Karpas-422 (cell line): ENCODE measurements around the gene DDX3X. TPM values are rescaled to one million over a fixed set of nuclear protein-coding genes. Genes with fewer than 3 reads are reported as not detected.

Source experiments
- DNase-seq: peaks from one replicate; pipeline ENCODE4 v3.0.0-alpha.2; 2015
- H2AFZ ChIP-seq: fragments of 200-600 bp; sonication (generic); 2 replicates; pipeline ENCODE4 v1.6.1; 2014; ENCODE audit warnings: antibody characterized with exemption, low read length, mixed read lengths
- H3K27ac ChIP-seq: fragments of 200-600 bp; sonication (generic); 2 replicates; pipeline ENCODE4 v1.5.1; 2014; ENCODE audit warnings: mild to moderate bottlenecking, low read length, moderate library complexity
- H3K27me3 ChIP-seq: fragments of 200-600 bp; sonication (generic); 2 replicates; pipeline ENCODE4 v1.6.1; 2014; ENCODE audit warnings: low read length, mixed read lengths
- H3K36me3 ChIP-seq: fragments of 200-600 bp; sonication (generic); 2 replicates; pipeline ENCODE4 v1.6.1; 2014; ENCODE audit warnings: low read length, mixed read lengths; ENCODE audit not compliant: insufficient read depth
- H3K4me1 ChIP-seq: fragments of 200-600 bp; sonication (generic); 2 replicates; pipeline ENCODE4 v1.6.1; 2014; ENCODE audit warnings: mild to moderate bottlenecking, low read length, mixed read lengths
- H3K4me2 ChIP-seq: fragments of 200-600 bp; sonication (generic); 2 replicates; pipeline ENCODE4 v1.6.1; 2014; ENCODE audit warnings: low read length, low read depth, mild to moderate bottlenecking; ENCODE audit not compliant: poor library complexity, severe bottlenecking
- H3K4me3 ChIP-seq: fragments of 200-600 bp; sonication (generic); 2 replicates; pipeline ENCODE4 v1.5.1; 2014; ENCODE audit warnings: mild to moderate bottlenecking, antibody characterized with exemption, low read length, mixed read lengths
- H3K79me2 ChIP-seq: fragments of 200-600 bp; sonication (generic); 2 replicates; pipeline ENCODE4 v1.6.1; 2014; ENCODE audit warnings: mild to moderate bottlenecking, low read length, mixed read lengths
- H3K9ac ChIP-seq: fragments of 200-600 bp; sonication (generic); 2 replicates; pipeline ENCODE4 v1.6.0; 2014; ENCODE audit warnings: low read length
- H3K9me2 ChIP-seq: fragments of 200-600 bp; sonication (generic), shearing (Covaris generic); replicated peaks from 2 replicates; pipeline ENCODE4 v1.6.0; 2014; ENCODE audit warnings: mild to moderate bottlenecking, low read length, moderate library complexity; ENCODE audit not compliant: insufficient read depth
- H3K9me3 ChIP-seq: fragments of 300-700, 200-600 bp; sonication (generic); 2 replicates; pipeline ENCODE4 v1.6.1; 2014; ENCODE audit warnings: low read length, mixed read lengths
- H4K20me1 ChIP-seq: fragments of 200-600 bp; sonication (generic); 2 replicates; pipeline ENCODE4 v1.6.1; 2014; ENCODE audit warnings: mild to moderate bottlenecking, antibody characterized with exemption, low read length, low read depth; ENCODE audit not compliant: insufficient read depth
- total RNA-seq: library from RNA; depleted of rRNA; stranded (reverse); fragments of >200 nt; shearing (Covaris generic); gene quantifications from 2 replicates; pipeline ENCODE4 v1.2.3, GENCODE V29; 2014; ENCODE audit warnings: low replicate concordance

Gene DDX3X
- total RNA-seq, 1 experiment from 2014 or later = 198 TPM

DNA sequence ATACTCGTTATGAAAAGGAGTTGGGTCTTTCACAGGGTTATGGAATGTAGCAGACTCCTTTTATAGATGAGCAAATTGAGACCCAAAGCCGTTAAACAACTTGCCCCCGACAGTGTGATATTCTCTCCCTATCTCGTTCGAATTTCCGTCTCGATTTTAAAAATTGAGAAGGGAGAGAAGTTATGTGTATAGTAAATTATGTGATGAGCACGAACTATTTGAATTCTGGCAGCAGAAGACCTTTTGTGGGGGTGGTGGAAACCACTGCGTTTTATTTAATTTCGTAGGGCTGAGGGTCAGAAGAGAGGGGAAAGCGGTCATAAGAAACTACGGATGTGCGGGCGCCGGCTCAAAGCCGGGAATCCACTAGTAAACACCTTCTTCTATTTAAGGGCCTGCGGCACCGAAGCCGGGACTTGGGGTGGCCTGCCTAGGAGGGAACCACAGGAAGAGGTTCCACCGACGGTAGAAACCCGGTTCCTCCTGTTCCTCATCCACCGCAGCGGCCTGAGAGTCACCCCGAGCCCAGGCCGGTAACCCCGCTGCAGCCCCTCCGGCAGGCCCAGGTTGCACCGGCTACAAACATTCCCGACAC is 1.5 kb upstream of the DDX3X start:
- Histone ChIP-seq H3K36me3 (peaks cover 23% of the 10 kb centered on the region), H4K20me1 (peaks cover 34% of the 10 kb centered on the region), H3K4me2 (peak overlapping the region; percentile 97), H3K4me3 (peak overlapping the region; percentile 90), H3K9me3 (no peaks in the 10 kb centered on the region), H3K9ac (peak overlapping the region; percentile 97), H3K9me2 (no peaks in the 10 kb centered on the region), H2AFZ (peak overlapping the region; percentile 81), H3K79me2 (peaks cover 38% of the 10 kb centered on the region), H3K27me3 (no peaks in the 10 kb centered on the region), H3K4me1 (peaks cover 59% of the 10 kb centered on the region), H3K27ac (peak overlapping the region; percentile 98)
- peak; percentile 74 for DNase-seq

DNA sequence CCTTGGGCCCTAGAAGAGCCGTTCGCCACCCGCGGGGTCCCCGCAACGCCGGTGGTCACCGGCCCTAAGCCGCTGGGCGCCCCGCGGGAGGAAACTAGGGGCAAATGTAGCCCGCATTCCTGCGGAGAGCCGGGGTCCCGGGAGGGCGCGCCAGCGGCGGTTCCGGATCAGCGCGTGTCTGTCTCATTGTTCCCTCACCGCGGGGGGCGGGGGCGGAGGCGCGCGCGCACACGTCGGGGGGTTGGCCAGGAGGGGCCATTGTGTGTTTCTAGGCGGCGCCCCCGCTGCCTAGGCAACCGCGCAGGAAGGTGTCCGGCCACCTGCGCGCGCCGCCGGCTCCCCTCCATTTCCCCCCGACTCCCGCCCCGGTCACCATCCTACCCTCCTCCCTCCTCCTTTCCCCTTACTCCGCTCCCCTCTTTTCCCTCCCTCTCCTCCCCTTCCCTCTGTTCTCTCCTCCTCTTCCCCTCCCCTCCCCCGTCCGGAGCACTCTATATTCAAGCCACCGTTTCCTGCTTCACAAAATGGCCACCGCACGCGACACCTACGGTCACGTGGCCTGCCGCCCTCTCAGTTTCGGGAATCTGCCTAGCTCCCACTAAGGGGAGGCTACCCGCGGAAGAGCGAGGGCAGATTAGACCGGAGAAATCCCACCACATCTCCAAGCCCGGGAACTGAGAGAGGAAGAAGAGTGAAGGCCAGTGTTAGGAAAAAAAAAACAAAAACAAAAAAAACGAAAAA is 789 bp upstream of the DDX3X start:
- no peaks in the 10 kb centered on the region for H3K9me2 ChIP-seq
- H3K27me3 ChIP-seq = no peaks in the 10 kb centered on the region
- no peaks in the 10 kb centered on the region for H3K9me3 ChIP-seq
- peaks cover 41% of the 10 kb centered on the region for H4K20me1 ChIP-seq
- peak overlapping the region; percentile 97 for H3K4me2 ChIP-seq
- peak overlapping the region; percentile 98; the same call in 1 of the 2 replicates for H2AFZ ChIP-seq
- peak overlapping the region; percentile 97 for H3K9ac ChIP-seq
- peak overlapping the region; percentile 90 for H3K4me3 ChIP-seq
- H3K27ac ChIP-seq = peak overlapping the region; percentile 98
- DNase-seq = peak; percentile 96
- peaks cover 30% of the 10 kb centered on the region for H3K36me3 ChIP-seq
- H3K4me1 ChIP-seq = peaks cover 63% of the 10 kb centered on the region
- peaks cover 45% of the 10 kb centered on the region for H3K79me2 ChIP-seq

DNA sequence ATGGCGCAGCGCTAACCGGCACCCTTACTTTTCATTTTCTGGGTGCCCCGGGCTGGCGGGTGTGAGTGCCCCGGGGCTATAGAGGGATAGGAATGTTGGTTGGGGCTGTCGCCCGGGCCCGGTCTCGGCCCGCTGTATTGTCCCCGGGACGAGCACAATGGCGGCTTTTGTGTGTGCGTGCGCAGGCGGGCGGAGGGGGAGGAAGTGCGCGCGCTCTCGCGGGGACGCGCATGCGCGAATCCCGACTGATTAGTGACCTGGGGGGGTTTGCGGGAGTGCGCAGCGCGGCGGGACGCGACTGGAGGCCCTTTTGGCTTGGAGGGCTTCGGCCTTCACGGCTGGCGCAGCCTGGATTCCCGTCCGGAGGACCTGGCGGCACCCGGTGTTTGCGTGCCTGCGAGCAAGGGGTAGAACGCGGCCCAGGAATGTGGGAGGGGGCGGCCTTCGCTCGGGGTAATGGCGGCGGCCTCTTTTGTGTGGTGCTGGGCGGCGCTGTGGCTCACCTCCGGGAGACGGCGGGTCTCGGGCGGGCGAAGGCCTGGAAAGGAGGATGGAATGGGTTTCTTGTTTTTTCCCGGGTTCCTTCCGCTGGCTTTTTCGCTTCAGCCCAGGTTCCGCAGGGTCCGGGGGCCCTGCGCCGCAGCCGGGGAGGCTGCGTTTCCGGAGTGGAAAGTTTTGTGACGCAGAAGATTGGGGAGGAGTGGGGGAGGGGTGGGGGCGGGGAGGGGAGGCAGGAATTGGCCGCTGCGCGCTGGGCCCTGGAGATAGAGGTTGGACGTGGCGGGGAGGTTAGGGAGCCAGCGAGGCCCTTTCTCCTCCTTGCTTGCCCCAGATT is 618 bp downstream of the DDX3X start:
- peak overlapping the region; percentile 97 for H3K4me2 ChIP-seq
- H2AFZ ChIP-seq = no peak overlapping the region
- DNase-seq = peak; percentile 91
- no peaks in the 10 kb centered on the region for H3K9me2 ChIP-seq
- H3K9ac ChIP-seq = peak overlapping the region; percentile 97
- peak overlapping the region; percentile 90 for H3K4me3 ChIP-seq
- H3K27ac ChIP-seq = peak overlapping the region; percentile 98
- H3K36me3 ChIP-seq = peaks cover 43% of the 10 kb centered on the region
- H3K79me2 ChIP-seq = peaks cover 58% of the 10 kb centered on the region
- peaks cover 63% of the 10 kb centered on the region for H3K4me1 ChIP-seq
- no peaks in the 10 kb centered on the region for H3K9me3 ChIP-seq
- H3K27me3 ChIP-seq = no peaks in the 10 kb centered on the region
- H4K20me1 ChIP-seq = peaks cover 53% of the 10 kb centered on the region

GRCh38 chrX:41335198-41335957 is 1.4 kb downstream of the DDX3X start:
- Histone ChIP-seq H3K36me3 (peaks cover 49% of the 10 kb centered on the region), H3K4me1 (peaks cover 56% of the 10 kb centered on the region)

DNA sequence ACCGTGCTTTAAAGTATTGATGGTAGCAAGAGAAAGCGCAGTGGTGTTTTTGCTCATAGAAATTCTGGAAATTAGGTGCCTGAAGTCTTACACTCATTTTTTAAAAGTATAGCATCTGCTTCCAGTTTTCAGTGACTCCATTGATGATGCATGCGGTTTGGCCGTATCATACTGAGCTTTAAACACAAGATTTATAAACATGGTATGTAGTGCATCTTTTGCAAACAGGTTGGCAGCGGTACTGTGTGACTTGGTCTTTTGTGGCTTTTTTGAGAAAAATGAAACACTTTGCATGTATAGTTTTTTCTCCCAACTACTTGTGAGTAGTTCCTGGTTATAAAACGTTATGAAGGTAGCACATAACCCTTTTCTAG is 2.0 kb downstream of the DDX3X start:
- peaks cover 54% of the 10 kb centered on the region for H3K36me3 ChIP-seq
- H3K27ac ChIP-seq = no peak overlapping the region
- peaks cover 71% of the 10 kb centered on the region for H3K79me2 ChIP-seq
- peak; percentile 39 for DNase-seq
- H3K9ac ChIP-seq = peak overlapping the region; percentile 97
- H3K9me2 ChIP-seq = no peaks in the 10 kb centered on the region
- H3K27me3 ChIP-seq = no peaks in the 10 kb centered on the region
- H3K4me3 ChIP-seq = peak overlapping the region; percentile 90
- no peak overlapping the region for H2AFZ ChIP-seq
- H4K20me1 ChIP-seq = peaks cover 67% of the 10 kb centered on the region
- H3K4me2 ChIP-seq = peak overlapping the region; percentile 97
- H3K9me3 ChIP-seq = no peaks in the 10 kb centered on the region
- H3K4me1 ChIP-seq = peaks cover 51% of the 10 kb centered on the region

More at GRCh38 chrX:41335198-41335957, 1.4 kb downstream of the DDX3X start:
- peaks cover 65% of the 10 kb centered on the region for H3K79me2 ChIP-seq
- H3K27ac ChIP-seq = no peak overlapping the region
- no peaks in the 10 kb centered on the region for H3K9me2 ChIP-seq
- H3K9ac ChIP-seq = peak overlapping the region; percentile 97
- H4K20me1 ChIP-seq = peaks cover 61% of the 10 kb centered on the region
- H3K4me3 ChIP-seq = peak overlapping the region; percentile 90
- no peak for DNase-seq
- no peak overlapping the region for H2AFZ ChIP-seq
- no peaks in the 10 kb centered on the region for H3K27me3 ChIP-seq
- no peaks in the 10 kb centered on the region for H3K9me3 ChIP-seq
- H3K4me2 ChIP-seq = peak overlapping the region; percentile 97

- Histone ChIP-seq H3K4me3 (peak overlapping the region; percentile 90), H3K36me3 (peaks cover 58% of the 10 kb centered on the region), H3K4me2 (peak overlapping the region; percentile 97), H3K27me3 (no peaks in the 10 kb centered on the region), H3K79me2 (peaks cover 76% of the 10 kb centered on the region), H3K9me3 (no peaks in the 10 kb centered on the region), H2AFZ (no peak overlapping the region), H3K4me1 (peaks cover 46% of the 10 kb centered on the region), H3K9me2 (no peaks in the 10 kb centered on the region), H4K20me1 (peaks cover 72% of the 10 kb centered on the region), H3K9ac (peak overlapping the region; percentile 97; the same call in 1 of the 2 replicates), H3K27ac (no peak overlapping the region)
- no peak for DNase-seq
Measured at GRCh38 chrX:41336447-41336846, 2.5 kb downstream of the DDX3X start.

- peaks cover 79% of the 10 kb centered on the region for H4K20me1 ChIP-seq
- no peak overlapping the region for H3K27ac ChIP-seq
- H3K4me3 ChIP-seq = peak overlapping the region; percentile 90; the same call in 1 of the 2 replicates
- no peak for DNase-seq
- peaks cover 39% of the 10 kb centered on the region for H3K4me1 ChIP-seq
- no peak overlapping the region for H2AFZ ChIP-seq
- no peaks in the 10 kb centered on the region for H3K27me3 ChIP-seq
- peaks cover 65% of the 10 kb centered on the region for H3K36me3 ChIP-seq
- H3K9me3 ChIP-seq = no peaks in the 10 kb centered on the region
- peaks cover 83% of the 10 kb centered on the region for H3K79me2 ChIP-seq
- no peaks in the 10 kb centered on the region for H3K9me2 ChIP-seq
- H3K4me2 ChIP-seq = peak overlapping the region; percentile 97
- H3K9ac ChIP-seq = no peak overlapping the region
Measured at GRCh38 chrX:41337140-41337539, 3.2 kb downstream of the DDX3X start.
